CD4-positive, alpha-beta T cell treated with Interleukin-2 at 100 ng/mL for 4 hours (primary cell): ENCODE results near the gene C19orf25.

Source experiments
- DNase-seq: peaks from one replicate; pipeline ENCODE4 v3.0.0-alpha.2; 2020; ENCODE audit warnings: low spot score

The C19orf25 gene

GRCh38 chr19:1496714-1497577 is 17.9 kb upstream of the C19orf25 start:
- no peak for DNase-seq

- no peak for DNase-seq
Measured at GRCh38 chr19:1495799-1496713, 17.0 kb upstream of the C19orf25 start.

GRCh38 chr19:1495051-1495798 is 16.2 kb upstream of the C19orf25 start:
- DNase-seq = no peak

GRCh38 chr19:1494115-1494815 is 15.2 kb upstream of the C19orf25 start:
- no peak for DNase-seq

- no peak for DNase-seq
Measured at GRCh38 chr19:1492474-1493006, 13.5 kb upstream of the C19orf25 start.

- DNase-seq = no peak
Measured at GRCh38 chr19:1491849-1492170, 12.8 kb upstream of the C19orf25 start.

- no peak for DNase-seq
Measured at GRCh38 chr19:1491114-1491848, 12.3 kb upstream of the C19orf25 start, which contains the start of gene REEP6. TSS of gene REEP6 (plus strand) at chr19:1491181. CDS start at chr19:1491270, 89 bp downstream.

GRCh38 chr19:1490311-1491113 is 11.5 kb upstream of the C19orf25 start, which contains the start of gene PCSK4:
TSS of gene PCSK4 (minus strand) at chr19:1490350. CDS start at chr19:1490346, 4 bp downstream.
- DNase-seq = peak; percentile 98

- DNase-seq = no peak
Measured at GRCh38 chr19:1489463-1490310, 10.7 kb upstream of the C19orf25 start.

GRCh38 chr19:1488282-1488601 is 9.2 kb upstream of the C19orf25 start:
- no peak for DNase-seq

- DNase-seq = no peak
Measured at GRCh38 chr19:1487576-1488281, 8.7 kb upstream of the C19orf25 start.

GRCh38 chr19:1486720-1487575 is 7.9 kb upstream of the C19orf25 start:
- DNase-seq = no peak

GRCh38 chr19:1483979-1484428 is 5.0 kb upstream of the C19orf25 start:
- DNase-seq = no peak

- no peak for DNase-seq
Measured at GRCh38 chr19:1483131-1483978, 4.3 kb upstream of the C19orf25 start.

GRCh38 chr19:1482361-1483130 is 3.5 kb upstream of the C19orf25 start:
- no peak for DNase-seq
